ENCODE measurements around the gene TRABD.

TRABD gene

DNA sequence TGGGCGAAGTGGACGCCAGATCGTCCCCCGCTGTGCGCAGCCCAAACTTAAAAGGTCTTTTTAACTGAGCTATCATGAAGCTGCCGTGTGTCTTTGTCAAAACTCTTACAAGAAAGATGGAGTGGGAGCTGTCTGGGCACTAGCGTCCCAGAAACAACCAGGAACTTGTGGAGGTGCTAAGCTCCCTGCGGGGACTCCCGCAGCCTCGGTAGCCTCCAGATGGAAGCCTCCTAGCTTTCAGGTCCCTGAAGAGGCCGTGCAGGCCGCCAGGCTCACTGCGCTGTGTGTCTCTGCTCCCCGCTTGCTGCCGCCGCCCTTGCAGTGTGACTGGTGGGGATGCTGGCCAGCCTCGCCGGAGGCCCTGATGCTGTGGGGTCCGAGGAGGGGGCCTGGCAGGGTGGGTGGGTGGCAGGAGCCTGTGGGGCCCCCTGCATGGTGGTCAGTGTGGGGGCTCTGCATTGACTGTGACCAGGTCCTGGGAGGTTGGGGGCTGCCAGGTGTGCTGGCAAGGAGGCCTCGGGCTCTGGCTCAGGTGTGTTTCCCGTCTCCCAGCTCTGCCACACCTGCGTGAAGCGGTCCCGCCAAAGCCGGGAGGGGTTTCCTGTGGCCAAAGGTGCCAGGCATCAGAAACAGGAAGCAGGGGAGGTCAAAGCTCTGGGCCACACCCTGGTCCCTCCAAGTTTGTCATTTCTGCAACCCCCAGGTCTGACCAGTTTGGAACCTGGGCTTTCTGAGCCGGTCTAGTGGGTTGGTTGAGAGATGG lies 1.2 kb downstream of the TRABD start:
- ATAC-seq (ENCODE audit: low read depth) = no peak
- H3K4me1 ChIP-seq (ENCODE audit: insufficient read depth, poor library complexity, severe bottlenecking) = peaks cover 22% of the 10 kb centered on the region

DNA sequence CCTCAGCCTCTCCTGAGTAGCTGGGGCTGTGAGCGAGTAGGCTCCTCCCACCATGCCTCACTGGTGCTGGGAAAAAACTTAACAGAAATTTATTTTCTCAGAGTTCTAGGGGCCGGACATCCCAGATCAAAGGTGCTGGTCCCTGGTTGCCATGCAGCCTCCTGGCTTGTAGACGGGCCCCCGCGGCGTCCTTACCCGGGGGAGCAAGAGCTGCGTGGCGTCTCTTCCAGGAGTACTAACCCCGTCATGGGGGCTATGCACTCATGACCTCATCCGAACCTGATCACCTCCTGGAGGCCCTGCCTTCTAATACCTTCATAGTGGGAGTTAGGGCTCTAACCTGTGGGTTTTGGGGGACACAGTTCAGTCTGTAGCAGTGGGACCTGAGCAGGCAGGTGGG lies 2.6 kb downstream of the TRABD start:
- Histone ChIP-seq H3K27me3 (ENCODE audit: insufficient read depth, poor library complexity, severe bottlenecking) (no peaks in the 10 kb centered on the region), H3K9me3 (ENCODE audit: severe bottlenecking) (no peaks in the 10 kb centered on the region), H3K4me3 (ENCODE audit: severe bottlenecking) (no peak overlapping the region), H3K27ac (ENCODE audit: poor library complexity, severe bottlenecking) (peak overlapping the region; percentile 80), H3K4me1 (ENCODE audit: insufficient read depth, poor library complexity, severe bottlenecking) (peaks cover 26% of the 10 kb centered on the region), H3K36me3 (ENCODE audit: low read depth) (peaks cover 31% of the 10 kb centered on the region)
- no peak for DNase-seq (ENCODE audit: low spot score)
- TF ChIP-seq, protein P1, sequence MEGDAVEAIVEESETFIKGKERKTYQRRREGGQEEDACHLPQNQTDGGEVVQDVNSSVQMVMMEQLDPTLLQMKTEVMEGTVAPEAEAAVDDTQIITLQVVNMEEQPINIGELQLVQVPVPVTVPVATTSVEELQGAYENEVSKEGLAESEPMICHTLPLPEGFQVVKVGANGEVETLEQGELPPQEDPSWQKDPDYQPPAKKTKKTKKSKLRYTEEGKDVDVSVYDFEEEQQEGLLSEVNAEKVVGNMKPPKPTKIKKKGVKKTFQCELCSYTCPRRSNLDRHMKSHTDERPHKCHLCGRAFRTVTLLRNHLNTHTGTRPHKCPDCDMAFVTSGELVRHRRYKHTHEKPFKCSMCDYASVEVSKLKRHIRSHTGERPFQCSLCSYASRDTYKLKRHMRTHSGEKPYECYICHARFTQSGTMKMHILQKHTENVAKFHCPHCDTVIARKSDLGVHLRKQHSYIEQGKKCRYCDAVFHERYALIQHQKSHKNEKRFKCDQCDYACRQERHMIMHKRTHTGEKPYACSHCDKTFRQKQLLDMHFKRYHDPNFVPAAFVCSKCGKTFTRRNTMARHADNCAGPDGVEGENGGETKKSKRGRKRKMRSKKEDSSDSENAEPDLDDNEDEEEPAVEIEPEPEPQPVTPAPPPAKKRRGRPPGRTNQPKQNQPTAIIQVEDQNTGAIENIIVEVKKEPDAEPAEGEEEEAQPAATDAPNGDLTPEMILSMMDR (IDR thresholded peaks at IDR 0.05; ENCODE audit: poor library complexity, severe bottlenecking) = no peak
- ATAC-seq (ENCODE audit: low read depth) = no peak

More for the DNA sequence above, 1.2 kb downstream of the TRABD start:
- Histone ChIP-seq H3K36me3 (ENCODE audit: low read depth) (peaks cover 17% of the 10 kb centered on the region), H3K9me3 (ENCODE audit: severe bottlenecking) (no peaks in the 10 kb centered on the region), H3K4me3 (ENCODE audit: severe bottlenecking) (peak overlapping the region; percentile 58), H3K27ac (ENCODE audit: poor library complexity, severe bottlenecking) (peak overlapping the region; percentile 73), H3K27me3 (ENCODE audit: insufficient read depth, poor library complexity, severe bottlenecking) (no peaks in the 10 kb centered on the region)
- TF ChIP-seq, protein P1 (IDR thresholded peaks at IDR 0.05; ENCODE audit: poor library complexity, severe bottlenecking) = no peak
- DNase-seq (ENCODE audit: low spot score) = no peak

DNA sequence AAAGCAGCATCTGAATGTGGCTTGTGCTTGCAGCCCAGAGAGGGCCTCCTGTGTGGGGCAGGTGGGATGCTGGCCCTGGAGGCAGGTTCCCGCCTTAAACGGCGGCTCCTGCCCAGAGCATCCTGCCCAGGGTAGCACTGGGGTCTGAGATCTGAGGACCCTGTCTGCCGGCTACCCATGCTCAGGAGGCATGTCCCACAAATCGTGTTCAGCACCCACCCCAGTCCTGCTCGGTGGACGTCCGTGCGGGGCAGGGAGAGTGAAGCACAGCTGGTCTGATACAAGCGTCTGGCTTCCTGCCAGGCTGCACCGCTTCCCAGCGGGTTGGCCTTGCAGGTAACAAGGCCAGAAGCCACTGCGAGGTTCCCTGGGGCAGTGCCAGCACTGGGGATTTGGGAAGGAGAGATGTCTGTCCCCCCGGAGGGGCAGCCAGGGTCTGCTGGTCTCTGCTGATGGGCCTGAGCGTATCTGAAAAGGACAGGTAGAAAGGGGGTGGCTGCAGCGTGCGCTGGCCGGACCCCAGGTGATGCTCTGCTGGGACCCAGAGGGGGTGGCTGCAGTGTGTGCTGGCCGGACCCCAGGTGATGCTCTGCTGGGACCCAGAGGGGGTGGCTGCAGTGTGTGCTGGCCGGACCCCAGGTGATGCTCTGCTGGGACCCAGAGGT lies 3.6 kb downstream of the TRABD start:
- Histone ChIP-seq H3K27me3 (ENCODE audit: insufficient read depth, poor library complexity, severe bottlenecking) (no peaks in the 10 kb centered on the region), H3K4me3 (ENCODE audit: severe bottlenecking) (no peak overlapping the region), H3K9me3 (ENCODE audit: severe bottlenecking) (no peaks in the 10 kb centered on the region), H3K4me1 (ENCODE audit: insufficient read depth, poor library complexity, severe bottlenecking) (peaks cover 26% of the 10 kb centered on the region), H3K36me3 (ENCODE audit: low read depth) (peaks cover 38% of the 10 kb centered on the region), H3K27ac (ENCODE audit: poor library complexity, severe bottlenecking) (peak overlapping the region; percentile 80)
- DNase-seq (ENCODE audit: low spot score) (no peak), ATAC-seq (ENCODE audit: low read depth) (no peak)
- TF ChIP-seq, protein P1 (IDR thresholded peaks at IDR 0.05; ENCODE audit: poor library complexity, severe bottlenecking) = no peak

DNA sequence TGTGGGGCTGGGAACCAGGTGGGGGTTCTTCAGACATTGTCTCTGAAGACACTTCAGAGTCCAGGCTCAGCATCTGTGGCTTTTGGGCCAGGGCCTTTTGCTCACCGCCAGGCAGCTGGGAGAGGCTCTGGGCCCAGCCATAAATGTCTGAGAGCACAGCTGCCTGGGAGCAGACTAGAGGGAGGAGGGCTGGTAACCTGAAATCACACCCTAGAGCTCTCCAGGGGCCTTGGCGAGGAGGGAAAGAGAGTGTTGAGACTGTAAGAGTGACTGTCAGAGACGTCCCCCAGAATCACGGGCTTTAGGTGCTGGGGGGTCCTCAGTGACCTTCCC lies 4.1 kb downstream of the TRABD start:
- Histone ChIP-seq H3K4me3 (ENCODE audit: severe bottlenecking) (peak overlapping the region; percentile 35), H3K9me3 (ENCODE audit: severe bottlenecking) (no peaks in the 10 kb centered on the region), H3K27me3 (ENCODE audit: insufficient read depth, poor library complexity, severe bottlenecking) (no peaks in the 10 kb centered on the region), H3K27ac (ENCODE audit: poor library complexity, severe bottlenecking) (peak overlapping the region; percentile 80), H3K4me1 (ENCODE audit: insufficient read depth, poor library complexity, severe bottlenecking) (peaks cover 26% of the 10 kb centered on the region), H3K36me3 (ENCODE audit: low read depth) (peaks cover 43% of the 10 kb centered on the region)
- ATAC-seq (ENCODE audit: low read depth) (peak; percentile 42), DNase-seq (ENCODE audit: low spot score) (no peak)
- TF ChIP-seq, protein P1 (IDR thresholded peaks at IDR 0.05; ENCODE audit: poor library complexity, severe bottlenecking) = no peak

Data from RWPE2 (cell line).